IMR-90 (cell line): ENCODE measurements around the gene CCL11. TPM values are rescaled to one million over a fixed set of nuclear protein-coding genes. Genes with fewer than 3 reads are reported as not detected.

Experiments used
- ATAC-seq: fragments of 200-7000 bp; cut with Tn5 transposase; 2 replicates; pipeline ENCODE4 v1.9.1; 2020; ENCODE audit warnings: low read depth, mild to moderate bottlenecking, moderate library complexity
- BruUV-seq: library from RNA; stranded (reverse); fragments of 400-500 nt; replicated peaks from 2 replicates; lab custom pipeline; 2021; lab: Mats Ljungman, UMichigan
- CTCF ChIA-PET: fragments of 300-600 bp; formaldehyde crosslinking; extraction: SDS; loops from one replicate; lab custom pipeline; 2021; ENCODE audit warnings: antibody characterized with exemption; lab: Yijun Ruan, JAX
- POLR2A ChIA-PET: fragments of 300-600 bp; sonication (Branson Sonifier 250); formaldehyde crosslinking; loops from one replicate; lab custom pipeline; 2022; ENCODE audit warnings: antibody characterized with exemption; ENCODE audit not compliant: unreplicated experiment; lab: Charles Lee
- DNase-seq: peaks from one replicate; pipeline ENCODE4 v3.0.0; 2013
- H2AFZ ChIP-seq: replicated peaks from 2 replicates; pipeline ENCODE3; 2013; ENCODE audit warnings: low read length, mild to moderate bottlenecking; ENCODE audit not compliant: poor library complexity
- H2AK5ac ChIP-seq: 2 replicates; pipeline ENCODE4 v1.6.1; 2013; ENCODE audit warnings: low read depth, low read length, inconsistent platforms
- H2AK9ac ChIP-seq: replicated peaks from 2 replicates; pipeline ENCODE3; 2013; ENCODE audit warnings: mild to moderate bottlenecking, low read depth, low read length, moderate library complexity; ENCODE audit not compliant: poor library complexity
- H2BK120ac ChIP-seq: 2 replicates; pipeline ENCODE4 v1.6.1; 2013; ENCODE audit warnings: low read depth, low read length, inconsistent platforms
- H2BK15ac ChIP-seq: 3 replicates; pipeline ENCODE4 v1.6.1; 2013; ENCODE audit warnings: low read depth, low read length, inconsistent platforms
- H2BK20ac ChIP-seq: 2 replicates; pipeline ENCODE4 v1.6.1; 2013; ENCODE audit warnings: low read depth, mild to moderate bottlenecking, inconsistent platforms, low read length, moderate library complexity
- H2BK5ac ChIP-seq: 2 replicates; pipeline ENCODE4 v1.6.1; 2013; ENCODE audit warnings: mild to moderate bottlenecking, low read depth, low read length, inconsistent platforms; ENCODE audit not compliant: poor library complexity, severe bottlenecking
- H3K14ac ChIP-seq: replicated peaks from 2 replicates; pipeline ENCODE4 v1.6.1; 2013; ENCODE audit warnings: low read depth, low read length, inconsistent platforms
- H3K18ac ChIP-seq: 2 replicates; pipeline ENCODE4 v1.6.1; 2013; ENCODE audit warnings: low read depth, low read length, control low read depth
- H3K23ac ChIP-seq: 2 replicates; pipeline ENCODE4 v1.6.1; 2013; ENCODE audit warnings: low read depth, low read length, inconsistent platforms
- H3K27ac ChIP-seq: 2 replicates; pipeline ENCODE4 v1.5.1; 2013; ENCODE audit warnings: mild to moderate bottlenecking, control low read depth, low read length; ENCODE audit not compliant: insufficient read depth
- H3K27me3 ChIP-seq: 2 replicates; pipeline ENCODE4 v1.6.1; 2013; ENCODE audit warnings: low read length; ENCODE audit not compliant: control insufficient read depth, insufficient read depth
- H3K36me3 ChIP-seq: 2 replicates; pipeline ENCODE4 v1.6.1; 2013; ENCODE audit warnings: low read length, mixed read lengths; ENCODE audit not compliant: control insufficient read depth, insufficient read depth
- H3K4ac ChIP-seq: 2 replicates; pipeline ENCODE4 v1.6.1; 2013; ENCODE audit warnings: low read depth, low read length, inconsistent platforms
- H3K4me1 ChIP-seq: 2 replicates; pipeline ENCODE4 v1.6.1; 2013; ENCODE audit warnings: low read length, mixed read lengths; ENCODE audit not compliant: control insufficient read depth, insufficient read depth
- H3K4me2 ChIP-seq: 2 replicates; pipeline ENCODE4 v1.6.1; 2013; ENCODE audit warnings: low read depth, mild to moderate bottlenecking, control low read depth, low read length, moderate library complexity
- H3K4me3 ChIP-seq: 2 replicates; pipeline ENCODE4 v1.5.1; 2013; ENCODE audit warnings: low read depth, mild to moderate bottlenecking, control low read depth, low read length, moderate library complexity; ENCODE audit not compliant: insufficient read depth
- H3K56ac ChIP-seq: 2 replicates; pipeline ENCODE4 v1.6.1; 2013; ENCODE audit warnings: low read length, inconsistent platforms; ENCODE audit not compliant: insufficient read depth; ENCODE audit errors: extremely low read depth
- H3K79me1 ChIP-seq, 2 experiments: 2 replicates each; pipeline ENCODE4 v1.6.1; 2013; ENCODE audit warnings: low read length in 2 of 2, inconsistent platforms in 1 of 2, low read depth in 1 of 2
- H3K9ac ChIP-seq: 2 replicates; pipeline ENCODE4 v1.6.1; 2013; ENCODE audit warnings: low read depth, low read length, control low read depth
- H3K9me1 ChIP-seq: 2 replicates; pipeline ENCODE4 v1.6.1; 2013; ENCODE audit warnings: low read length, inconsistent platforms; ENCODE audit not compliant: insufficient read depth
- H3K9me3 ChIP-seq: 2 replicates; pipeline ENCODE4 v1.6.1; 2013; ENCODE audit warnings: low read length; ENCODE audit not compliant: control insufficient read depth, insufficient read depth
- H4K20me1 ChIP-seq: 2 replicates; pipeline ENCODE4 v1.6.1; 2013; ENCODE audit warnings: low read length, inconsistent platforms; ENCODE audit not compliant: insufficient read depth
- H4K5ac ChIP-seq: 2 replicates; pipeline ENCODE4 v1.6.1; 2013; ENCODE audit warnings: mild to moderate bottlenecking, low read depth, low read length, control low read depth
- H4K8ac ChIP-seq, 2 experiments: 2 replicates each; pipeline ENCODE4 v1.6.1; 2013; ENCODE audit warnings: low read depth in 2 of 2, low read length in 2 of 2, control low read depth in 1 of 2, inconsistent platforms in 1 of 2
- H4K91ac ChIP-seq: 2 replicates; pipeline ENCODE4 v1.6.1; 2013; ENCODE audit warnings: low read depth, low read length, inconsistent platforms; ENCODE audit not compliant: insufficient read depth
- BHLHE40 ChIP-seq: fragments of 150-350 bp; IDR thresholded peaks from 2 replicates; pipeline ENCODE4 v1.6.1; 2016; ENCODE audit warnings: mild to moderate bottlenecking, low read depth, low read length
- CEBPB ChIP-seq: IDR thresholded peaks from 2 replicates; pipeline ENCODE4 v1.6.1; 2012; ENCODE audit warnings: low read depth, low read length, improper control_type of control experiment
- CHD1 ChIP-seq: IDR thresholded peaks from 2 replicates; pipeline ENCODE4 v1.6.1; 2012; ENCODE audit warnings: low read depth, low read length, improper control_type of control experiment
- FOS ChIP-seq: fragments of 150-350 bp; IDR thresholded peaks from 2 replicates; pipeline ENCODE4 v1.6.1; 2016; ENCODE audit warnings: low read depth, low read length
- MAFK ChIP-seq: IDR thresholded peaks from 2 replicates; pipeline ENCODE4 v1.6.1; 2012; ENCODE audit warnings: low read depth, low read length, improper control_type of control experiment
- MAZ ChIP-seq: IDR thresholded peaks from 2 replicates; pipeline ENCODE4 v1.6.1; 2012; ENCODE audit warnings: low read depth, mild to moderate bottlenecking, low read length, improper control_type of control experiment, moderate library complexity, borderline replicate concordance
- MXI1 ChIP-seq: IDR thresholded peaks from 2 replicates; pipeline ENCODE4 v1.6.1; 2012; ENCODE audit warnings: low read depth, mild to moderate bottlenecking, low read length, moderate library complexity, borderline replicate concordance
- NFE2L2 ChIP-seq: fragments of 150-350 bp; IDR thresholded peaks from 2 replicates; pipeline ENCODE4 v1.6.1; 2016; ENCODE audit warnings: low read depth, mild to moderate bottlenecking, low read length
- POLR2A ChIP-seq: IDR thresholded peaks from 2 replicates; pipeline ENCODE4 v1.6.1; 2012; ENCODE audit warnings: mild to moderate bottlenecking, low read depth, low read length
- RAD21 ChIP-seq: IDR thresholded peaks from 2 replicates; pipeline ENCODE4 v1.6.1; 2012; ENCODE audit warnings: low read length, improper control_type of control experiment
- RCOR1 ChIP-seq: IDR thresholded peaks from 2 replicates; pipeline ENCODE4 v1.6.1; 2012; ENCODE audit warnings: mild to moderate bottlenecking, low read length, improper control_type of control experiment; ENCODE audit not compliant: insufficient replicate concordance
- RFX5 ChIP-seq: IDR thresholded peaks from 2 replicates; pipeline ENCODE4 v1.8.0; 2012; ENCODE audit warnings: low read depth, mild to moderate bottlenecking, low read length, moderate library complexity
- SMC3 ChIP-seq: fragments of 150-350 bp; IDR thresholded peaks from 2 replicates; pipeline ENCODE4 v1.6.1; 2016; ENCODE audit warnings: low read depth, mild to moderate bottlenecking, antibody characterized with exemption, low read length, moderate library complexity
- WGBS, 2 experiments: methylation state at CpG; one replicate each; pipeline versions ENCODE4 v1.1.5 to v1.1.7; 2013; ENCODE audit warnings: missing lambda C conversion rate in 2 of 2; ENCODE audit not compliant: insufficient read length in 1 of 2; ENCODE audit errors: extremely low coverage in 2 of 2; 5-methylcytosine and 5-hydroxymethylcytosine counted together
- dilution Hi-C: fragments of 300-500 bp; cut with HindIII; formaldehyde crosslinking; loops from one replicate; pipeline ENCODE4 v1.14.3; 2018; ENCODE audit warnings: low sequenced_read_pairs; ENCODE audit not compliant: unreplicated experiment
- in situ Hi-C: fragments of 300-500 bp; cut with MboI; formaldehyde crosslinking; loops from 3 replicates; pipeline ENCODE4 v1.14.3; 2019; ENCODE audit warnings: low sequenced_read_pairs, inconsistent platforms, mixed read lengths
- intact Hi-C: fragments of 100-400 bp; cut with micrococcal nuclease; formaldehyde crosslinking; loops from 2 replicates; pipeline ENCODE4 v1.10.0; 2022
- polyA plus RNA-seq, 3 experiments: library from polyadenylated mRNA; depleted of rRNA; stranded (reverse); fragments of >200 nt; gene quantifications; 2 replicates each; pipeline ENCODE4 v1.2.3, GENCODE V29; 2012; ENCODE audit warnings: low replicate concordance in 1 of 3
- total RNA-seq: library from RNA; depleted of rRNA; stranded (reverse); fragments of >200 nt; gene quantifications from 2 replicates; pipeline ENCODE4 v1.2.3, GENCODE V29; 2012
- TF ChIP-seq, protein P1 (sequence below): conservative IDR thresholded peaks from 2 replicates; pipeline ENCODE4 v1.5.1; 2012; ENCODE audit warnings: mild to moderate bottlenecking, low read depth, low read length, improper control_type of control experiment
- TF ChIP-seq, protein P2 (sequence below): fragments of 150-350 bp; IDR thresholded peaks from 2 replicates; pipeline ENCODE4 v1.6.1; 2016; ENCODE audit warnings: low read depth, mild to moderate bottlenecking, low read length, moderate library complexity, borderline replicate concordance
- TF ChIP-seq, protein P3 (sequence below): fragments of 150-350 bp; IDR thresholded peaks from 2 replicates; pipeline ENCODE4 v1.6.1; 2017; ENCODE audit warnings: mild to moderate bottlenecking, antibody characterized with exemption, low read length, low read depth

The CCL11 gene
- total and polyA plus RNA-seq, 2 of the 4 experiments (the other 2 are of a cell fraction), result not detected

DNA sequence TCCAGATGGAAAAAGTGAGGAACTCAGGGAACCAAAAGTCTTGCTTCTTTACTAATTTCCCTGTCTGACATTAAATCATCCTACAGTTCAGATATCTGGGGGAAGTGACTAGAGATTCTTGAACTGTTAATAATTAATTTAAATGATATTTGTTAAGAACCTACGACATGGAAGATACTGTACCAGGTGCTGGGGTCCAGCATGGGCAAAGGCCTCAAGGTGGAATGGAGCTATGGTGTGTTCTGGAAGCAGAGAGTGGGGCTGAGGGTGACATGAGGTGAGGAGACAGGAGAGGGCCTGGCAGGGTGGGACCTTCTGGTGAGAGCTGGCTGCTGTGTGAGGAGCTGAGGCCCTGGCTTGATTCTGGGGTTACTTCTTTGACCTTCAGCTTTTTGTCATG lies 36.5 kb upstream of the CCL11 start:
- H3K4me1 ChIP-seq, result peaks cover 46% of the 10 kb centered on the region
- peak overlapping the region; percentile 73; the same call in 1 of the 2 replicates for H3K14ac ChIP-seq
- H2AK9ac ChIP-seq, result no peak overlapping the region
- H2BK120ac ChIP-seq, result peak overlapping the region; percentile 94
- H4K91ac ChIP-seq, result peak overlapping the region; percentile 95
- H3K9me3 ChIP-seq, result no peaks in the 10 kb centered on the region
- no peak overlapping the region for H3K4me2 ChIP-seq
- peak overlapping the region; percentile 91; the same call in 2 of the 3 replicates for H2BK15ac ChIP-seq
- dilution Hi-C loops (no loop called here), intact Hi-C loops (no loop called here), in situ Hi-C loops (loop anchor here (5.0 kb wide), 1 partner anchor 58 kb away; no protein-coding TSS in a partner anchor)
- no peak overlapping the region for H3K4me3 ChIP-seq
- WGBS, 2 experiments, result no CpG with 5 or more reads among the region's 1 CpG
- H3K9ac ChIP-seq, result no peak overlapping the region
- no TSS peak for BruUV-seq
- peak overlapping the region; percentile 49; the same call in 1 of the 2 replicates for H3K23ac ChIP-seq
- H3K4ac ChIP-seq, result peak overlapping the region; percentile 77
- no peaks in the 10 kb centered on the region for H3K27me3 ChIP-seq
- H2BK5ac ChIP-seq, result peak overlapping the region; percentile 77
- peak overlapping the region; percentile 83 to 96 for H4K8ac ChIP-seq
- POLR2A ChIA-PET, result no interaction called here
- peak overlapping the region; percentile 73 for H2BK20ac ChIP-seq
- peak overlapping the region; percentile 83 for H3K27ac ChIP-seq
- H3K79me1 ChIP-seq, result no peaks in the 10 kb centered on the region
- H4K5ac ChIP-seq, result peak overlapping the region; percentile 58
- peak overlapping the region; percentile 46 for H2AFZ ChIP-seq
- H4K20me1 ChIP-seq, result no peaks in the 10 kb centered on the region
- ATAC-seq (no peak), DNase-seq (no peak)
- CTCF ChIA-PET, result interaction anchor here (0.8 to 1.4 kb wide), 2 partner anchors 57 to 78 kb away, joined by 3 read pairs; no protein-coding TSS in a partner anchor
- no peaks in the 10 kb centered on the region for H3K36me3 ChIP-seq
- H2AK5ac ChIP-seq, result peak overlapping the region; percentile 75
- peak overlapping the region; percentile 86 for H3K18ac ChIP-seq
- peaks cover 27% of the 10 kb centered on the region for H3K9me1 ChIP-seq
- H3K56ac ChIP-seq, result 0 out of 2 replicates have a peak overlapping the region, but pooled peaks have one; percentile 42
- TF ChIP-seq MXI1, result no peak
- TF ChIP-seq RFX5, result no peak
- no peak for TF ChIP-seq CEBPB
- TF ChIP-seq, protein P1, sequence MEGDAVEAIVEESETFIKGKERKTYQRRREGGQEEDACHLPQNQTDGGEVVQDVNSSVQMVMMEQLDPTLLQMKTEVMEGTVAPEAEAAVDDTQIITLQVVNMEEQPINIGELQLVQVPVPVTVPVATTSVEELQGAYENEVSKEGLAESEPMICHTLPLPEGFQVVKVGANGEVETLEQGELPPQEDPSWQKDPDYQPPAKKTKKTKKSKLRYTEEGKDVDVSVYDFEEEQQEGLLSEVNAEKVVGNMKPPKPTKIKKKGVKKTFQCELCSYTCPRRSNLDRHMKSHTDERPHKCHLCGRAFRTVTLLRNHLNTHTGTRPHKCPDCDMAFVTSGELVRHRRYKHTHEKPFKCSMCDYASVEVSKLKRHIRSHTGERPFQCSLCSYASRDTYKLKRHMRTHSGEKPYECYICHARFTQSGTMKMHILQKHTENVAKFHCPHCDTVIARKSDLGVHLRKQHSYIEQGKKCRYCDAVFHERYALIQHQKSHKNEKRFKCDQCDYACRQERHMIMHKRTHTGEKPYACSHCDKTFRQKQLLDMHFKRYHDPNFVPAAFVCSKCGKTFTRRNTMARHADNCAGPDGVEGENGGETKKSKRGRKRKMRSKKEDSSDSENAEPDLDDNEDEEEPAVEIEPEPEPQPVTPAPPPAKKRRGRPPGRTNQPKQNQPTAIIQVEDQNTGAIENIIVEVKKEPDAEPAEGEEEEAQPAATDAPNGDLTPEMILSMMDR, result no peak
- TF ChIP-seq POLR2A, result no peak
- no peak for TF ChIP-seq MAFK
- no peak for TF ChIP-seq CHD1
- TF ChIP-seq, protein P2, sequence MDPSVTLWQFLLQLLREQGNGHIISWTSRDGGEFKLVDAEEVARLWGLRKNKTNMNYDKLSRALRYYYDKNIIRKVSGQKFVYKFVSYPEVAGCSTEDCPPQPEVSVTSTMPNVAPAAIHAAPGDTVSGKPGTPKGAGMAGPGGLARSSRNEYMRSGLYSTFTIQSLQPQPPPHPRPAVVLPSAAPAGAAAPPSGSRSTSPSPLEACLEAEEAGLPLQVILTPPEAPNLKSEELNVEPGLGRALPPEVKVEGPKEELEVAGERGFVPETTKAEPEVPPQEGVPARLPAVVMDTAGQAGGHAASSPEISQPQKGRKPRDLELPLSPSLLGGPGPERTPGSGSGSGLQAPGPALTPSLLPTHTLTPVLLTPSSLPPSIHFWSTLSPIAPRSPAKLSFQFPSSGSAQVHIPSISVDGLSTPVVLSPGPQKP, result no peak
- no peak for TF ChIP-seq MAZ
- TF ChIP-seq, protein P3, sequence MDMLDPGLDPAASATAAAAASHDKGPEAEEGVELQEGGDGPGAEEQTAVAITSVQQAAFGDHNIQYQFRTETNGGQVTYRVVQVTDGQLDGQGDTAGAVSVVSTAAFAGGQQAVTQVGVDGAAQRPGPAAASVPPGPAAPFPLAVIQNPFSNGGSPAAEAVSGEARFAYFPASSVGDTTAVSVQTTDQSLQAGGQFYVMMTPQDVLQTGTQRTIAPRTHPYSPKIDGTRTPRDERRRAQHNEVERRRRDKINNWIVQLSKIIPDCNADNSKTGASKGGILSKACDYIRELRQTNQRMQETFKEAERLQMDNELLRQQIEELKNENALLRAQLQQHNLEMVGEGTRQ, result no peak
- TF ChIP-seq FOS, result no peak
- no peak for TF ChIP-seq RAD21
- no peak for TF ChIP-seq RCOR1
- no peak for TF ChIP-seq NFE2L2
- TF ChIP-seq BHLHE40, result no peak
- TF ChIP-seq SMC3, result no peak
